DND-41 (cell line): ENCODE measurements around the gene ALDH1L1.

Experiments
- EZH2 ChIP-seq: IDR thresholded peaks from 3 replicates; pipeline ENCODE4 v1.6.1; 2012; ENCODE audit warnings: borderline replicate concordance, low read depth, mild to moderate bottlenecking, moderate library complexity, low read length, inconsistent platforms; ENCODE audit not compliant: severe bottlenecking
- TF ChIP-seq, protein P1 (sequence below): IDR thresholded peaks from 2 replicates; pipeline ENCODE4 v1.5.1; 2012; ENCODE audit warnings: borderline replicate concordance, low read length, moderate library complexity, mild to moderate bottlenecking; ENCODE audit not compliant: poor library complexity, severe bottlenecking; ENCODE audit errors: extremely low read depth

DNA sequence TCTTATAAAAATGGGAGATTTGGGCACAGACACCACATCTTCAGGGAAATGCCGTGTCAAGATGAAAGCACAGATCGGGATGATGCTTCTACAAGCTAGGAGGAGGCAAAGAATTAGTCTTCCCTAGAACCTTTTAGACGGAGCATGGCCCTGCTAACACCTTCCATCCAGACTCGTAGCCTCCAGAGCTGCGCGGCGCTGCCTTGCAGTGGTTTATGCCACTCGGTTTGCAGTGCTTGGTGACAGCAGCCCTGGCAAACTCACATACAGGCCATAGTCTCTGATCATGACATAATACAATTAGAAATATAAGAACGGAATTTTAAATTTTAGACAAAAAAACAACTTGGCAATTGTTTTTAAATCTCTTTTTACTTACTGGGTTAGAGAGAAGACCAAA, 59.3 kb downstream of the ALDH1L1 start:
- TF ChIP-seq, protein P1, sequence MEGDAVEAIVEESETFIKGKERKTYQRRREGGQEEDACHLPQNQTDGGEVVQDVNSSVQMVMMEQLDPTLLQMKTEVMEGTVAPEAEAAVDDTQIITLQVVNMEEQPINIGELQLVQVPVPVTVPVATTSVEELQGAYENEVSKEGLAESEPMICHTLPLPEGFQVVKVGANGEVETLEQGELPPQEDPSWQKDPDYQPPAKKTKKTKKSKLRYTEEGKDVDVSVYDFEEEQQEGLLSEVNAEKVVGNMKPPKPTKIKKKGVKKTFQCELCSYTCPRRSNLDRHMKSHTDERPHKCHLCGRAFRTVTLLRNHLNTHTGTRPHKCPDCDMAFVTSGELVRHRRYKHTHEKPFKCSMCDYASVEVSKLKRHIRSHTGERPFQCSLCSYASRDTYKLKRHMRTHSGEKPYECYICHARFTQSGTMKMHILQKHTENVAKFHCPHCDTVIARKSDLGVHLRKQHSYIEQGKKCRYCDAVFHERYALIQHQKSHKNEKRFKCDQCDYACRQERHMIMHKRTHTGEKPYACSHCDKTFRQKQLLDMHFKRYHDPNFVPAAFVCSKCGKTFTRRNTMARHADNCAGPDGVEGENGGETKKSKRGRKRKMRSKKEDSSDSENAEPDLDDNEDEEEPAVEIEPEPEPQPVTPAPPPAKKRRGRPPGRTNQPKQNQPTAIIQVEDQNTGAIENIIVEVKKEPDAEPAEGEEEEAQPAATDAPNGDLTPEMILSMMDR, result no peak
- no peak for TF ChIP-seq EZH2
